GM21360 (cell line): ENCODE measurements around the gene TMEM63C.

Experiments
- ATAC-seq: cut with Tn5 transposase; IDR thresholded peaks from one replicate; pipeline ENCODE4 v1.9.1; 2021; ENCODE audit warnings: mild to moderate bottlenecking, moderate library complexity; ENCODE audit not compliant: unreplicated experiment

The TMEM63C gene

GRCh38 chr14:77194706-77195105 lies 13.1 kb downstream of the TMEM63C start:
- ATAC-seq, result no peak

GRCh38 chr14:77195766-77196165 lies 14.2 kb downstream of the TMEM63C start:
- no peak for ATAC-seq

GRCh38 chr14:77197988-77198387 lies 16.4 kb downstream of the TMEM63C start:
- ATAC-seq, result no peak

- ATAC-seq, result no peak
Measured at GRCh38 chr14:77198561-77198960, 17.0 kb downstream of the TMEM63C start.

- ATAC-seq, result no peak
Measured at GRCh38 chr14:77199590-77199989, 18.0 kb downstream of the TMEM63C start.

DNA sequence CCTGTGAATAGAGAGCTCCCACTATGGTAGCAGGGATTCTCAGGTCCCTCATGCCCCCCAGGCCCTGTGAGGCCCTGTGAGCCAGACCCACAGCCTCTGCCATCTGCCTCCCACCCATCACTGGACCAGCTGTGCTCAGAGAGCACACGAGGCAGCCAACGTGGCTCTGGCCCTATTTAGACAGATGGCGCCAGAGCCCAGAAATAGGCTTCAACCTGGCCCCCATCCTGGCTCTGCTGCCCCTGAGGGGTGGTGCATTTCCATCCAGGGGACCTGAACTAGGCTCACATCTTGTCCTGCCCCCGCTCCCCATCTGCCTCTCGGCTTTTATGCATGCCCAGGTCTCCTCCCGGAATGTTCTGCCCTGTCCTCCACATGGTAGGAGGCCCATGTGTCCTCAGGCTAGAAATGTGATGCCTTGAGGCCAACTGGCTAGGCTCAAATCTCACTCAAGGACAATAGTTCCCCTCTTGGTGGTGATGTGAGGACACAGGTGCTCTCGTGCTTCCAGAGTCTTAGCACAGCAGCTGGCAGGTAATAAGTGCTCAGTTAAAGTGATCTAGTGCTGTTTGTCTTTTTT lies 18.9 kb downstream of the TMEM63C start:
- ATAC-seq, result no peak

DNA sequence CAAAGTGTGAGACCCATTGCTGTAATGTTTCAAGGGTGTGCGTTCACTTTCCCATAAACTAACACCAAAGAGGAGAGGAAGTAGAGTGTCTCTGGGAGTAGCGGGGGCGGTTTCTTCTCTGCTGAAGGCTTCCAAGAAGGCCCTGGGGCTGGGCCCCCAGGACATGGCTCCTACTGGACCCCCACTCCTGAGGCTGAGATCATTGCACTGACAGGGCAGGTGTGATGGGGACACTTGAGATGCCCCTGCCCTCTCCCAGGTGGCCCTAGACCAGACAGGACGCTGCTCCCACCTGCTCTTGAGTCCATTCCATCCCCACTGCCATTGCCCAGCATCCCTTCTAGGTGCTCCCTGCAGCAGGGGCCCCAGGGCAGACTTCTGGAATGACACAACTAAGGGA lies 20.1 kb downstream of the TMEM63C start:
- ATAC-seq, result no peak

GRCh38 chr14:77203611-77204458 lies 22.2 kb downstream of the TMEM63C start:
- no peak for ATAC-seq

DNA sequence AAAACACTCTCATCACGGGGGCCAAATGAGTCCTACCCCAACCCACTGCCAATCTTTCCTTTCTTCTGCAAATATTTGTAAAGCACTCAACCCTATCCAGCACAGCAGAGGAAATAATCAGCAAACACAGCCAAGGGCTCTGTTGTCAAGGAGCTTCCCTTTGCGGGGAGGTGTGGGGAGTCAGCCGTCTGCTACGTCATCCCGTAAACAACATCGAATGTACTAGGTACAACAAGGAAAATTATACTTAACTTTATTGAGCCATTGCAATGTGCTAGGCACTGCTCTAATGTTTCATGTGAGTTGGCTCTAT lies 22.8 kb downstream of the TMEM63C start:
- ATAC-seq, result no peak

DNA sequence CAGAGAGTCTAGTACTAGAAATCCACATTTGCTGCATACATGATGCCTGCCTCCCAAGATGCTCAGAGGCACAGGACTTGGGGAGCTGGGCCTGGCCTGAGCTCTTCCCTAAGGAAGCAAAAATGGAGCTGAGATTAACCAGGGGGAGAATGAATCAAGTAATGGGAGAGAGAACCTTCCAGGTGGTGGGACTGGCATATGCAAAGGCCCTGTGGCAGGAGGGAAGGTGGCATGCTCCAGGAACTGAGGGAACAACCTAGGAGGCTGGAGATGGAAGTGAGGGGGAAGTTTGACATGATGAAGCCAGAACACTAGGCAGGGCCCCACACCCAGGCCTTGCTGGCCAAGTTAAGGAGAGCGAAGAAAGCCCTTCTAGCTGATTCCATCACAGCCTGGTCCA lies 23.3 kb downstream of the TMEM63C start:
- ATAC-seq, result no peak

DNA sequence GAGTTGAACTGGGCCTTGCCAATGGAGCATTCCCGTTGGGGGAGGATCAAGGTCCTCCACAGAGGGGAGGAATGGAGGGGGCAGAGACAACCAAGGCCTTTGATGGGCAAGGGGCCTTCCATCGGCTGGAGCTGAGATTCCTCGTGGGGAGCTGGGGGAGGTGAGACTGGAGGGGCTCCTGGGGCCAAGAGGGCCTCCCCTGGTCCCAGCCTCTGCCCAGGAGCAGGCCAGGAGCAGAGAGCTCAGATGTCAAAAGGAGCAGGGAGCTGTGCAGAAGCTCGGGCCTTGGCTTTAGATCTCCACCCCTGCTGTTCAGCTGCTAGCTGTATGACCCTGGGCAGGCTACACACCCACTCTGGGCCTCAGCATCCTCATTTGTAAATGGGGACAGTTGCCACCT lies 24.0 kb downstream of the TMEM63C start:
- ATAC-seq, result no peak

DNA sequence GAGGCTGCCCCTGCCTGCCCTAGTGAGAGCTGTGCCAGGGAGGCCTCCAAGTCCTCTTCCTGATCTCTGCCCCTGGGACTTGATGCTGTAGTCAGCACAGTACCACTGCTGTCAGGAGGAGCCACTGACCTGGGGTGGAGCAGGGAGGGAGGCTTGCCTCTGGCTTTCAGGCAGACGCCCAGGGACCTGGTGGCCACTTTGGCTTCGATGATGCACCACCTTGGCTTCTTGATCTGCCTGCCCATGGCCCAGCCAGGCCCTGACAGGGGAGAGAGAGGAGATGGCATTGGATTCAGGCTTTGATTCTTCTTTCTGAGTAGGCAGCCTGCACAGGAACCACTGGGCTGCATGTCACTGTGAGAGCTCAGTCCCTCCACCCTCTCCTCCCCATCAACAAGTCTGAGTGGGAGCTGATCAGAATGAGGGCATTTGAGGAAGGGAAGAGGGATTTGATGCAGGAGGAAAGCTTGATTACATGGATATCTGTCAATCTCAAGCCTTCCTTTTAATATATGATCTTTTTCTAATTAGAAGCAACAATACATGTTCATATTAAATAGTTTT lies 24.7 kb downstream of the TMEM63C start:
- no peak for ATAC-seq

DNA sequence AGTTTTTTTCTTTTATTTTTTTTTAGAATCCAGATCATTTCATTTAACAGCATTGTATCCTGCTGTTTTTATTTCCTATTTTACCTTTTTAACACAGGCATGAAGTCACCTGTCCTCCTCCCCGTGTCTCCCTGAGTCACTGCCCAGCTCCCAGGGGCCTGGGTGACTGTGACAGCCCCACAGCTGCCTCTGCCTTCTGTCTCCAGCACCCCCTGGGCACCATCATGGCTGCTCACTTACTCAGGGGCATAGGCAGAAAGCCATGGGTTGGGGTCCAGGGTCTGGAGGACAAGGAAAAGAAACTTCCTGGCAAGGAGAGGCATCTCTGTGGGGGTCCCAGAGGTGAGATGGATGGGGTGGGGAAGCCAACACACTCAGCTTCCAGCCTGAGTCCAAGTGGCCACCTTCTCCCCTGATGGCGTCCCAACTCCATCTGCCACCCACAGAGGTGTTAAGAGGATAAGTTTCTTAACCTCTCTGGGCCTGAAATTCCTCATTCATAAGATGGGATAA lies 25.3 kb downstream of the TMEM63C start:
- no peak for ATAC-seq

- ATAC-seq, result no peak
Measured at GRCh38 chr14:77208291-77208978, 26.8 kb downstream of the TMEM63C start.

DNA sequence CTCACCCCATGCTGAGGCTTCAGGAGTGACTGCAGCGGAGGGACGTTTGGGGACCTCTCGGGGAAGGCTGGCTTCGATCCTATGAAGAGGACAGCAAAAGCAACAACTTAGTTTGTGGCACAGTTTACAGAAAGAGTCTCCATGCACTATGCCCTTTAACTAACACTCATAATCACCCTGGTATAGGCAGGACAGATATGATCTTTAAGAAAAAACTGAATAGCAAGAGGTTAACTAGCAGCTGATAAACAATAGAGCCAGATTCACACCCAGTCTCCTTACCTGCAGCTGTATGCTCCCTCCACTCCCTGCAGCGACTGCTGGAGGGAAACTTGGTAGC lies 27.4 kb downstream of the TMEM63C start:
- ATAC-seq, result no peak

DNA sequence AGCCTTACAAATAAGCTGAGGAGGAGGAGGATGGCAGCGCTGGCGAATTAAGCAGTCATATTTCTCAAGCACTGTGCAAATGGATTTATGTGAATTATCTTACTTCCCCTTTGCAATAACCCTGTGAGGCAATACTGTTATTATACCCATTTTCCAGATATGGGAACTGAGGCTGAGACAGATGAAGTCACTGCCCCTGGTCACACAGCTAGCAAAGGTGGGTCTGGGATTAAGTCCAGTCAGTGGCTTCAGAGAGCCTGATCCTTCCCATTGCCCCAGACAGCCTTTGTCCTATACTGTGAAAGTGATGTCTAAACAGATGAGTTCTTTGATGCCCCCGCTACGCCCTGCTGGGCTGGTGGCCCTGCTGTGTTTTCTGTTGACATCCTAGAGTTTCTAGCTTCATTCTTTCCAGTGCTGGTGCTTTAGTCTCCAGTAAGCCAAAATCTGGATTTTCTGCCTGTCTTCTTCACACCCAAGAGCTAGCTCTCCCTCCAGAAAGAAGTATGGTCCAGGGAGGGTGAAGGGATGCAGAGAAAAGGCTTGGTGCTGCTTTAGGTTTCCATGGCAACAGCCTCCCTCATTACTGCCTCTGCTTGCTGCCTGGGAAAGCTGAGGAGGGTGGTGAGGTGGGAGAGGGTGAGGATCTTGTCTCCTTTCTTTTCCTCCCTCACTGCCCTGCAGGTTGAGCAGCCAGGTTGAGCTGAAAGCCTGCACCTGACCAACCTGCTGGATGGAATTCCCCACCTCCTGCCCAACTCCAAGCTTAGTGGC lies 30.7 kb downstream of the TMEM63C start:
- no peak for ATAC-seq

GRCh38 chr14:77212943-77213678 lies 31.5 kb downstream of the TMEM63C start:
- no peak for ATAC-seq

DNA sequence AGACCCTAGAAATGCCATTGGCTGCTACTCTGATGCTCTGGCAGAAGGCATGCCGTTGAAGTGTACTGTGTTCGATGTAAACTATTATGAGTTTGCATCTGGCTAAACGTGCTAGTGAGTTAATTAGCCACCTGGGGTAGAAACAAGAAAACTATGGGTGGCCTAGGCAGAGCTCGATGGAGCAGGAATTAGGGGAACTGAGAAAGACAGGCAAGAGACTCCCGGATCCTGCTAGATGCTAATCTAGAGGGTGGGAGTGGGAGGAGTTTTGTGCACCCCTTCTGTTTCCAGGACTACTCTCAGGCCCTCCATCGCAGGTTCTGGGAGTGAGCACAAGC lies 32.0 kb downstream of the TMEM63C start:
- no peak for ATAC-seq

- no peak for ATAC-seq
Measured at GRCh38 chr14:77214216-77214615, 32.6 kb downstream of the TMEM63C start.

DNA sequence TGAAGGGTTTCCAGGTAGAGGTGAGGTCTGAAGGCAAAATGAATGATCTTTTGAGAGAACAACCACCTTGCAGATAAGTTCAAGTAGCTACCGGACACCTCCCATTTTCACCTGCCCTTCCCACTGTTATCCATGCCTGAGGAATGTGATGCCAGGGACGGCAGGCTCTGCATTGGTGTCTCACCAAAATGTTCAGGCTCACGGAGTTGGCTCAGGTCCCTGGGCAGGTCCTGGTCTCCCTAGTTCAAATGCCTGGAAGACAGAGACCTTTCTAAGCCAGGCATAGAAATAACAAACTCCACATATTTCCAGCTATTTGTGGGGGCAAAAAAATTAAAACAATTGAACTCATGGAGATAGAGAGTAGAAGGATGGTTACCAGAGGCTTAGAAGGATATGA lies 36.0 kb downstream of the TMEM63C start:
- ATAC-seq, result no peak
